CD4-positive, CD25-positive, alpha-beta regulatory T cell (primary cell): ENCODE results near the gene MICAL2. TPM values are rescaled to one million over a fixed set of nuclear protein-coding genes. Genes with fewer than 3 reads are reported as not detected.

Experiments
- ATAC-seq, 2 donors: fragments of 150-1000 bp; cut with Tn5 transposase; one replicate each; pipeline ENCODE4 v1.10.0; 2021; ENCODE audit warnings: low read depth in 2 of 2, moderate number of reproducible peaks in 2 of 2, moderate library complexity in 1 of 2
- DNase-seq, 3 donors: peaks; one replicate each; pipeline versions ENCODE4 v3.0.0 to v3.0.0-alpha.2; 2012 to 2022; ENCODE audit warnings: mixed read lengths in 1 of 3
- H3K27ac ChIP-seq: one replicate; pipeline ENCODE4 v1.7.0; 2013; ENCODE audit warnings: mild to moderate bottlenecking, low read length; ENCODE audit not compliant: insufficient read depth, poor library complexity, severe bottlenecking
- H3K27me3 ChIP-seq: one replicate; pipeline ENCODE4 v1.7.0; 2013; ENCODE audit warnings: low read length; ENCODE audit not compliant: control insufficient read depth, insufficient read depth
- H3K36me3 ChIP-seq: one replicate; pipeline ENCODE4 v1.7.0; 2013; ENCODE audit warnings: mild to moderate bottlenecking, low read length, moderate library complexity; ENCODE audit not compliant: control insufficient read depth, insufficient read depth
- H3K4me1 ChIP-seq: 2 replicates; pipeline ENCODE4 v1.7.0; 2013; ENCODE audit warnings: mild to moderate bottlenecking, low read length; ENCODE audit not compliant: insufficient read depth, control insufficient read depth, poor library complexity, severe bottlenecking
- H3K4me3 ChIP-seq: one replicate; pipeline ENCODE4 v1.7.0; 2013; ENCODE audit warnings: low read depth, mild to moderate bottlenecking, low read length, moderate library complexity
- H3K9me3 ChIP-seq, 2 experiments: 1 replicate in 1 of 2; 2 replicates in 1 of 2; pipeline ENCODE4 v1.7.0; 2013; ENCODE audit warnings: low read length in 2 of 2, mild to moderate bottlenecking in 1 of 2, moderate library complexity in 1 of 2; ENCODE audit not compliant: control insufficient read depth in 2 of 2
- H3K27ac Mint-ChIP-seq, 3 donors: one replicate each; pipeline ENCODE4 v1.8.0; 2020 to 2022; ENCODE audit warnings: mild to moderate bottlenecking in 3 of 3, mixed read lengths in 3 of 3, moderate library complexity in 2 of 3
- H3K27me3 Mint-ChIP-seq: one replicate; pipeline ENCODE4 v1.8.0; 2022; ENCODE audit warnings: mild to moderate bottlenecking, mixed read lengths
- H3K36me3 Mint-ChIP-seq: one replicate; pipeline ENCODE4 v1.8.0; 2020; ENCODE audit warnings: mixed read lengths
- H3K4me1 Mint-ChIP-seq, 4 donors: one replicate each; pipeline ENCODE4 v1.8.0; 2020 to 2022; ENCODE audit warnings: mixed read lengths in 4 of 4, mild to moderate bottlenecking in 1 of 4
- H3K4me3 Mint-ChIP-seq, 4 donors: one replicate each; pipeline ENCODE4 v1.8.0; 2020 to 2022; ENCODE audit warnings: mild to moderate bottlenecking in 4 of 4, mixed read lengths in 4 of 4, moderate library complexity in 3 of 4
- H3K9me3 Mint-ChIP-seq, 7 donors: one replicate each; pipeline ENCODE4 v1.8.0; 2020 to 2022; ENCODE audit warnings: mixed read lengths in 7 of 7, mild to moderate bottlenecking in 3 of 7, moderate library complexity in 2 of 7
- polyA plus RNA-seq, 4 donors: library from polyadenylated mRNA; unstranded; fragments of 300-500 nt; fragmentation: Illumina TruSeq; gene quantifications; one replicate each; pipeline ENCODE4 v1.2.3, GENCODE V29; 2021
- total RNA-seq: library from RNA; stranded (reverse); gene quantifications from one replicate; pipeline ENCODE4 v1.2.3, GENCODE V29; 2022

Gene MICAL2
- total and polyA plus RNA-seq, 5 donors from 2014 or later, result 15.9 to 67.5 (median 24.4) TPM

GRCh38 chr11:12205330-12205729 lies 94.9 kb downstream of the MICAL2 start:
- Mint-ChIP-seq H3K9me3 (peaks cover 0 to 4% (median 0%) of the 10 kb centered on the region in 7 donors), H3K4me1 (peaks cover 11 to 29% (median 17%) of the 10 kb centered on the region in 4 donors), H3K4me3 (no peak overlapping the region), H3K27me3 (no peaks in the 10 kb centered on the region), H3K27ac (peak overlapping the region in 2 of 3 donors; percentile 39 to 70), H3K36me3 (peaks cover 29% of the 10 kb centered on the region)
- Histone ChIP-seq H3K4me1 (peaks cover 9% of the 10 kb centered on the region), H3K36me3 (peaks cover 39% of the 10 kb centered on the region), H3K27me3 (no peaks in the 10 kb centered on the region), H3K4me3 (no peak overlapping the region), H3K27ac (no peak overlapping the region), H3K9me3 (no peaks in the 10 kb centered on the region)
- no peak for ATAC-seq
- DNase-seq, result no peak

GRCh38 chr11:12206529-12206928 lies 96.1 kb downstream of the MICAL2 start:
- Histone ChIP-seq H3K27me3 (no peaks in the 10 kb centered on the region), H3K4me1 (no peaks in the 10 kb centered on the region), H3K4me3 (no peak overlapping the region), H3K9me3 (no peaks in the 10 kb centered on the region), H3K36me3 (peaks cover 46% of the 10 kb centered on the region), H3K27ac (no peak overlapping the region)
- peak overlapping the region in 2 of 3 donors; percentile 70 to 92 for H3K27ac Mint-ChIP-seq
- no peaks in the 10 kb centered on the region for H3K27me3 Mint-ChIP-seq
- peaks cover 9 to 23% (median 12%) of the 10 kb centered on the region in 4 donors for H3K4me1 Mint-ChIP-seq
- H3K9me3 Mint-ChIP-seq, result peaks cover 0 to 4% (median 0%) of the 10 kb centered on the region in 7 donors
- no peak overlapping the region for H3K4me3 Mint-ChIP-seq
- ATAC-seq, result peak in 1 of 2 donors; percentile 31
- peaks cover 32% of the 10 kb centered on the region for H3K36me3 Mint-ChIP-seq
- no peak for DNase-seq

GRCh38 chr11:12207384-12208150 lies 97.2 kb downstream of the MICAL2 start:
- H3K4me1 Mint-ChIP-seq, result peaks cover 5 to 23% (median 11%) of the 10 kb centered on the region in 4 donors
- H3K4me3 ChIP-seq, result no peak overlapping the region
- H3K27me3 ChIP-seq, result no peaks in the 10 kb centered on the region
- H3K9me3 Mint-ChIP-seq, result peaks cover 0 to 4% (median 0%) of the 10 kb centered on the region in 7 donors
- H3K27ac ChIP-seq, result no peak overlapping the region
- DNase-seq (no peak), ATAC-seq (no peak)
- no peaks in the 10 kb centered on the region for H3K4me1 ChIP-seq
- H3K9me3 ChIP-seq, result no peaks in the 10 kb centered on the region
- H3K27ac Mint-ChIP-seq, result peak overlapping the region; percentile 23 to 72 (median 70)
- peaks cover 55% of the 10 kb centered on the region for H3K36me3 ChIP-seq
- H3K36me3 Mint-ChIP-seq, result peaks cover 32% of the 10 kb centered on the region
- H3K4me3 Mint-ChIP-seq, result no peak overlapping the region
- H3K27me3 Mint-ChIP-seq, result no peaks in the 10 kb centered on the region

- peaks cover 38% of the 10 kb centered on the region for H3K36me3 Mint-ChIP-seq
- DNase-seq (no peak), ATAC-seq (no peak)
- H3K4me1 Mint-ChIP-seq, result peaks cover under 1 to 11% (median 8%) of the 10 kb centered on the region in 4 donors
- Histone ChIP-seq H3K4me3 (no peak overlapping the region), H3K27ac (no peak overlapping the region), H3K36me3 (peaks cover 69% of the 10 kb centered on the region), H3K4me1 (no peaks in the 10 kb centered on the region), H3K9me3 (no peaks in the 10 kb centered on the region), H3K27me3 (no peaks in the 10 kb centered on the region)
- H3K9me3 Mint-ChIP-seq, result no peaks in the 10 kb centered on the region
- H3K27ac Mint-ChIP-seq, result peak overlapping the region in 2 of 3 donors; percentile 36 to 70
- H3K27me3 Mint-ChIP-seq, result no peaks in the 10 kb centered on the region
- H3K4me3 Mint-ChIP-seq, result no peak overlapping the region
These were observed 98.7 kb downstream of the MICAL2 start for GRCh38 chr11:12209096-12209495.

GRCh38 chr11:12210200-12210599 lies 99.8 kb downstream of the MICAL2 start:
- no peak overlapping the region for H3K4me3 Mint-ChIP-seq
- H3K36me3 Mint-ChIP-seq, result peaks cover 49% of the 10 kb centered on the region
- DNase-seq (no peak), ATAC-seq (no peak)
- no peaks in the 10 kb centered on the region for H3K9me3 Mint-ChIP-seq
- Histone ChIP-seq H3K27ac (no peak overlapping the region), H3K4me3 (no peak overlapping the region), H3K4me1 (no peaks in the 10 kb centered on the region), H3K9me3 (no peaks in the 10 kb centered on the region), H3K36me3 (peaks cover 80% of the 10 kb centered on the region), H3K27me3 (no peaks in the 10 kb centered on the region)
- H3K27ac Mint-ChIP-seq, result peak overlapping the region in 1 of 3 donors; percentile 84
- H3K4me1 Mint-ChIP-seq, result peaks cover 0 to 11% (median 8%) of the 10 kb centered on the region in 4 donors
- H3K27me3 Mint-ChIP-seq, result no peaks in the 10 kb centered on the region

- ATAC-seq (no peak), DNase-seq (no peak)
- Histone ChIP-seq H3K4me3 (no peak overlapping the region), H3K4me1 (no peaks in the 10 kb centered on the region), H3K9me3 (no peaks in the 10 kb centered on the region), H3K36me3 (peaks cover 85% of the 10 kb centered on the region), H3K27ac (no peak overlapping the region), H3K27me3 (no peaks in the 10 kb centered on the region)
- Mint-ChIP-seq H3K27me3 (no peaks in the 10 kb centered on the region), H3K36me3 (peaks cover 58% of the 10 kb centered on the region), H3K4me1 (peaks cover 0 to 11% (median 8%) of the 10 kb centered on the region in 4 donors), H3K9me3 (no peaks in the 10 kb centered on the region), H3K27ac (no peak overlapping the region), H3K4me3 (no peak overlapping the region)
These were observed 101.1 kb downstream of the MICAL2 start for GRCh38 chr11:12211331-12212065.

- Histone ChIP-seq H3K9me3 (no peaks in the 10 kb centered on the region), H3K27me3 (no peaks in the 10 kb centered on the region), H3K27ac (no peak overlapping the region), H3K4me3 (no peak overlapping the region), H3K36me3 (peaks cover 89% of the 10 kb centered on the region), H3K4me1 (no peaks in the 10 kb centered on the region)
- no peaks in the 10 kb centered on the region for H3K27me3 Mint-ChIP-seq
- peaks cover 52% of the 10 kb centered on the region for H3K36me3 Mint-ChIP-seq
- DNase-seq, result no peak
- H3K9me3 Mint-ChIP-seq, result no peaks in the 10 kb centered on the region
- ATAC-seq, result no peak
- H3K4me3 Mint-ChIP-seq, result no peak overlapping the region
- H3K27ac Mint-ChIP-seq, result peak overlapping the region in 1 of 3 donors; percentile 88
- H3K4me1 Mint-ChIP-seq, result peaks cover 0 to 10% (median 7%) of the 10 kb centered on the region in 4 donors
These were observed 101.9 kb downstream of the MICAL2 start for GRCh38 chr11:12212174-12212820.
